Vagina (tissue), 2 donors: ENCODE results near the gene FLT1. TPM values are rescaled to one million over a fixed set of nuclear protein-coding genes. Genes with fewer than 3 reads are reported as not detected.

Source experiments
- DNase-seq, 2 donors: peaks; one replicate each; pipeline ENCODE4 v3.0.0-alpha.2; 2017; ENCODE audit errors: extremely low spot score in 2 of 2
- H3K27ac ChIP-seq: fragments of 200-600 bp; sonication (generic); one replicate; pipeline ENCODE4 v1.5.1; 2019
- H3K27me3 ChIP-seq: fragments of 200-600 bp; sonication (generic); one replicate; pipeline ENCODE4 v1.5.1; 2019
- H3K36me3 ChIP-seq, 2 donors: fragments of 200-600 bp; sonication (generic); one replicate each; pipeline ENCODE4 v1.5.1; 2017 to 2019
- H3K4me1 ChIP-seq: fragments of 200-600 bp; sonication (generic); one replicate; pipeline ENCODE4 v1.5.1; 2019
- H3K4me3 ChIP-seq, 2 donors: fragments of 200-600 bp; sonication (generic); 1 replicate in 1 of 2; 2 replicates in 1 of 2; pipeline ENCODE4 v1.5.1; 2016 to 2019
- H3K9me3 ChIP-seq: fragments of 200-600 bp; sonication (generic); one replicate; pipeline ENCODE4 v1.5.1; 2019
- CTCF ChIP-seq, 3 experiments: fragments of 450-650 bp in 2 of 3; fragments of 200-600 bp in 1 of 3; sonication (generic) in 1 of 3; IDR thresholded peaks; one replicate each; pipeline ENCODE4 v1.5.1; 2017 to 2019; ENCODE audit warnings: antibody characterized with exemption in 3 of 3, mild to moderate bottlenecking in 2 of 3, moderate library complexity in 2 of 3
- POLR2A ChIP-seq, 2 donors: fragments of 450-650 bp; IDR thresholded peaks; one replicate each; pipeline ENCODE4 v1.6.1; 2017; ENCODE audit warnings: antibody characterized with exemption in 2 of 2, mild to moderate bottlenecking in 2 of 2, moderate library complexity in 2 of 2
- POLR2AphosphoS5 ChIP-seq, 2 donors: sonication (generic); formaldehyde crosslinking; IDR thresholded peaks; one replicate each; pipeline ENCODE4 v1.9.0; 2017; ENCODE audit warnings: antibody characterized with exemption in 2 of 2, mild to moderate bottlenecking in 2 of 2, low read depth in 1 of 2; ENCODE audit not compliant: insufficient read depth in 1 of 2
- intact Hi-C: fragments of 100-400 bp; cut with DNase I; formaldehyde crosslinking; loops from one replicate; pipeline ENCODE4 v1.15.1; 2023
- total RNA-seq: library from RNA; depleted of rRNA; stranded (reverse); fragments of >200 nt; gene quantifications from one replicate; pipeline ENCODE4 v1.2.3, GENCODE V29; 2016

The FLT1 gene
- total RNA-seq, 1 donor from 2014 or later = 18.9 TPM

- Histone ChIP-seq H3K27ac (no peak overlapping the region), H3K9me3 (no peaks in the 10 kb centered on the region), H3K27me3 (no peaks in the 10 kb centered on the region), H3K4me3 (no peak overlapping the region), H3K36me3 (no peaks in the 10 kb centered on the region), H3K4me1 (peaks cover 6% of the 10 kb centered on the region)
- intact Hi-C loops = no loop called here
- DNase-seq = no peak
- TF ChIP-seq CTCF (IDR thresholded peaks at IDR 0.05) (no peak), POLR2A (IDR thresholded peaks at IDR 0.05) (no peak), POLR2AphosphoS5 (IDR thresholded peaks at IDR 0.05; ENCODE audit: insufficient read depth in 1 of 2, low read depth in 1 of 2) (no peak)
Measured at GRCh38 chr13:28384789-28385188, 110.1 kb downstream of the FLT1 start.

GRCh38 chr13:28380319-28380718 lies 114.6 kb downstream of the FLT1 start:
- TF ChIP-seq POLR2AphosphoS5 (IDR thresholded peaks at IDR 0.05; ENCODE audit: insufficient read depth in 1 of 2, low read depth in 1 of 2) = no peak
- no peak for TF ChIP-seq CTCF (IDR thresholded peaks at IDR 0.05)
- TF ChIP-seq POLR2A (IDR thresholded peaks at IDR 0.05) = no peak
- intact Hi-C loops = no loop called here
- peaks cover 12% of the 10 kb centered on the region for H3K4me1 ChIP-seq
- no peaks in the 10 kb centered on the region for H3K36me3 ChIP-seq
- no peaks in the 10 kb centered on the region for H3K27me3 ChIP-seq
- DNase-seq = no peak
- no peak overlapping the region for H3K27ac ChIP-seq
- no peak overlapping the region for H3K4me3 ChIP-seq
- no peaks in the 10 kb centered on the region for H3K9me3 ChIP-seq

GRCh38 chr13:28379371-28380083 lies 115.4 kb downstream of the FLT1 start:
- Histone ChIP-seq H3K4me3 (no peak overlapping the region), H3K9me3 (no peaks in the 10 kb centered on the region), H3K36me3 (no peaks in the 10 kb centered on the region), H3K27ac (no peak overlapping the region), H3K4me1 (peaks cover 12% of the 10 kb centered on the region), H3K27me3 (no peaks in the 10 kb centered on the region)
- TF ChIP-seq POLR2AphosphoS5 (IDR thresholded peaks at IDR 0.05; ENCODE audit: insufficient read depth in 1 of 2, low read depth in 1 of 2) (no peak), POLR2A (IDR thresholded peaks at IDR 0.05) (no peak), CTCF (IDR thresholded peaks at IDR 0.05) (no peak)
- DNase-seq = no peak
- intact Hi-C loops = no loop called here

- Histone ChIP-seq H3K36me3 (no peaks in the 10 kb centered on the region), H3K4me1 (peaks cover 12% of the 10 kb centered on the region), H3K4me3 (no peak overlapping the region), H3K27me3 (no peaks in the 10 kb centered on the region), H3K9me3 (no peaks in the 10 kb centered on the region), H3K27ac (no peak overlapping the region)
- TF ChIP-seq CTCF (IDR thresholded peaks at IDR 0.05) (no peak), POLR2AphosphoS5 (IDR thresholded peaks at IDR 0.05; ENCODE audit: insufficient read depth in 1 of 2, low read depth in 1 of 2) (no peak), POLR2A (IDR thresholded peaks at IDR 0.05) (no peak)
- intact Hi-C loops = no loop called here
- DNase-seq = no peak
Measured at GRCh38 chr13:28376604-28377003, 118.3 kb downstream of the FLT1 start.

GRCh38 chr13:28375250-28375930 lies 119.5 kb downstream of the FLT1 start:
- no peaks in the 10 kb centered on the region for H3K27me3 ChIP-seq
- H3K27ac ChIP-seq = no peak overlapping the region
- TF ChIP-seq POLR2AphosphoS5 (IDR thresholded peaks at IDR 0.05; ENCODE audit: insufficient read depth in 1 of 2, low read depth in 1 of 2) = no peak
- TF ChIP-seq CTCF (IDR thresholded peaks at IDR 0.05) = no peak
- no peak for TF ChIP-seq POLR2A (IDR thresholded peaks at IDR 0.05)
- DNase-seq = no peak
- H3K9me3 ChIP-seq = no peaks in the 10 kb centered on the region
- peaks cover 12% of the 10 kb centered on the region for H3K4me1 ChIP-seq
- intact Hi-C loops = no loop called here
- H3K4me3 ChIP-seq = no peak overlapping the region
- no peaks in the 10 kb centered on the region for H3K36me3 ChIP-seq
